Neural cell (in vitro differentiated cells): ENCODE data around the gene HNF1B. TPM values are rescaled to one million over a fixed set of nuclear protein-coding genes. Genes with fewer than 3 reads are reported as not detected.

Experiments used
- H2AFZ ChIP-seq: fragments of 200-600, 300-800 bp; sonication (generic), shearing (Covaris generic); 2 replicates; pipeline ENCODE4 v1.6.0; 2014; ENCODE audit warnings: low read depth, mild to moderate bottlenecking, antibody characterized with exemption, low read length, moderate library complexity
- H3F3A ChIP-seq: fragments of 200-600 bp; shearing (Covaris generic); 2 replicates; pipeline ENCODE4 v1.6.1; 2016; ENCODE audit warnings: mild to moderate bottlenecking, moderate library complexity, mixed read lengths, antibody characterized with exemption, low read length; ENCODE audit not compliant: insufficient read depth, poor library complexity, severe bottlenecking
- H3K27ac ChIP-seq: fragments of 200-600, 300-800 bp; sonication (generic), shearing (Covaris generic); 2 replicates; pipeline ENCODE4 v1.5.1; 2014; ENCODE audit warnings: mild to moderate bottlenecking, low read length, moderate library complexity
- H3K27me3 ChIP-seq: fragments of 300-800, 200-600 bp; sonication (generic), shearing (Covaris generic); 2 replicates; pipeline ENCODE4 v1.6.0; 2014; ENCODE audit warnings: mild to moderate bottlenecking, low read depth, low read length, moderate library complexity; ENCODE audit not compliant: insufficient read depth
- H3K36me3 ChIP-seq: fragments of 300-800, 200-600 bp; sonication (generic), shearing (Covaris generic); 2 replicates; pipeline ENCODE4 v1.5.1; 2014; ENCODE audit warnings: mild to moderate bottlenecking, antibody characterized with exemption, low read length, moderate library complexity; ENCODE audit not compliant: insufficient read depth
- H3K4me2 ChIP-seq: fragments of 300-800, 200-600 bp; sonication (generic), shearing (Covaris generic); 2 replicates; pipeline ENCODE4 v1.6.0; 2014; ENCODE audit warnings: mild to moderate bottlenecking, low read length
- H3K4me3 ChIP-seq: fragments of 300-800, 200-600 bp; sonication (generic), shearing (Covaris generic); 2 replicates; pipeline ENCODE4 v1.5.1; 2014; ENCODE audit warnings: mild to moderate bottlenecking, low read length, moderate library complexity
- H3K79me2 ChIP-seq: fragments of 200-600 bp; shearing (Covaris generic); replicated peaks from 2 replicates; pipeline ENCODE4 v1.6.0; 2014; ENCODE audit warnings: mild to moderate bottlenecking, low read length, moderate library complexity; ENCODE audit not compliant: insufficient read depth
- H3K9ac ChIP-seq: fragments of 300-800, 200-600 bp; sonication (generic), shearing (Covaris generic); 2 replicates; pipeline ENCODE4 v1.6.1; 2016; ENCODE audit warnings: mild to moderate bottlenecking, low read length, mixed read lengths
- H3K9me2 ChIP-seq: fragments of 200-600 bp; shearing (Covaris generic); 2 replicates; pipeline ENCODE4 v1.6.1; 2016; ENCODE audit warnings: mild to moderate bottlenecking, low read length, mixed read lengths; ENCODE audit not compliant: insufficient read depth
- H3K9me3 ChIP-seq: fragments of 200-600, 300-800 bp; sonication (generic), shearing (Covaris generic); 2 replicates; pipeline ENCODE4 v1.6.1; 2016; ENCODE audit warnings: mild to moderate bottlenecking, mixed run types, low read length, moderate library complexity, mixed read lengths
- H4K20me1 ChIP-seq: fragments of 200-600 bp; shearing (Covaris generic); 2 replicates; pipeline ENCODE4 v1.6.1; 2016; ENCODE audit warnings: mild to moderate bottlenecking, mixed run types; ENCODE audit not compliant: insufficient read depth
- EP300 ChIP-seq: fragments of 450-650 bp; conservative IDR thresholded peaks from 2 replicates; pipeline ENCODE4 v1.6.1; 2014; ENCODE audit warnings: antibody characterized with exemption, mild to moderate bottlenecking, moderate library complexity; ENCODE audit not compliant: poor library complexity, severe bottlenecking
- EZH2 ChIP-seq: fragments of 200-600, 300-800 bp; shearing (Covaris generic), sonication (generic); IDR thresholded peaks from 2 replicates; pipeline ENCODE4 v1.6.1; 2014; ENCODE audit warnings: antibody characterized with exemption, low read length, borderline replicate concordance, mild to moderate bottlenecking; ENCODE audit not compliant: insufficient read depth, poor library complexity, severe bottlenecking
- MXI1 ChIP-seq: fragments of 450-650 bp; conservative IDR thresholded peaks from 2 replicates; pipeline ENCODE4 v1.6.1; 2014; ENCODE audit warnings: antibody characterized with exemption, mild to moderate bottlenecking; ENCODE audit not compliant: poor library complexity, severe bottlenecking
- POLR2AphosphoS5 ChIP-seq: IDR thresholded peaks from 2 replicates; pipeline ENCODE4 v1.6.1; 2012
- RAD21 ChIP-seq: fragments of 450-650 bp; conservative IDR thresholded peaks from 2 replicates; pipeline ENCODE4 v1.6.1; 2014; ENCODE audit warnings: antibody characterized with exemption, mild to moderate bottlenecking, moderate library complexity
- SMC3 ChIP-seq: fragments of 450-650 bp; conservative IDR thresholded peaks from 2 replicates; pipeline ENCODE4 v1.6.1; 2014; ENCODE audit warnings: antibody characterized with exemption, mild to moderate bottlenecking, moderate library complexity; ENCODE audit not compliant: poor library complexity
- TAF1 ChIP-seq: IDR thresholded peaks from 2 replicates; pipeline ENCODE4 v1.6.1; 2012; ENCODE audit warnings: low read depth
- polyA plus RNA-seq: library from polyadenylated mRNA; depleted of rRNA; stranded (reverse); fragments of >200 nt; gene quantifications from 2 replicates; pipeline ENCODE4 v1.2.3, GENCODE V29; 2014
- TF ChIP-seq, protein P1 (sequence below): IDR thresholded peaks from 2 replicates; pipeline ENCODE4 v1.6.1; 2012; ENCODE audit warnings: borderline replicate concordance
- TF ChIP-seq, protein P2 (sequence below): fragments of 450-650 bp; IDR thresholded peaks from 2 replicates; pipeline ENCODE4 v1.5.1; 2014; ENCODE audit warnings: antibody characterized with exemption, mild to moderate bottlenecking, moderate library complexity; ENCODE audit not compliant: poor library complexity, severe bottlenecking

Gene HNF1B
- polyA plus RNA-seq, 1 donor from 2014 or later, result not detected

DNA sequence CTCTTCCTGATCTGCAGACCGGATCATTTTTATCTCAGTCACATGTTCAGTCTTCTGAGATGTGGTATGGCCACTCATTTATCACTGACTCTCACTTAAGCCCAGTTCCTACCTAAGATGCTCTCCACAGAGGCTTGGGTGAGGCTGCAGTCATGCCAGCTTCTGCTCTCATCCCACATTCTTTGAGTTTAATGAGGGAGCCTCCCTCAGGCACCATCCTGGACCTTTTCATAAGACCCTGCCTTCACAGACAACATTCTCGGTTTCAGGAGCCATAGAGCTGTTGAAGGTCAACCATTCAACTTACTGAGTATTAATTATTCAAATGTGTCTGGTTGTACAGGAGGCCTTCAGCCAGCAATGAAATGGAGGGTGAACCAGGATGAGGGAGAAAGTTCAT, 23.6 kb upstream of the HNF1B start:
- H3K27me3 ChIP-seq, result no peaks in the 10 kb centered on the region
- no peak overlapping the region for H3K9ac ChIP-seq
- no peaks in the 10 kb centered on the region for H3K9me2 ChIP-seq
- H4K20me1 ChIP-seq, result no peaks in the 10 kb centered on the region
- H3F3A ChIP-seq, result no peaks in the 10 kb centered on the region
- no peaks in the 10 kb centered on the region for H3K36me3 ChIP-seq
- H2AFZ ChIP-seq, result no peak overlapping the region
- H3K4me2 ChIP-seq, result no peak overlapping the region
- no peaks in the 10 kb centered on the region for H3K79me2 ChIP-seq
- no peak overlapping the region for H3K27ac ChIP-seq
- TF ChIP-seq RAD21, result no peak
- H3K4me3 ChIP-seq, result no peak overlapping the region
- H3K9me3 ChIP-seq, result no peaks in the 10 kb centered on the region

DNA sequence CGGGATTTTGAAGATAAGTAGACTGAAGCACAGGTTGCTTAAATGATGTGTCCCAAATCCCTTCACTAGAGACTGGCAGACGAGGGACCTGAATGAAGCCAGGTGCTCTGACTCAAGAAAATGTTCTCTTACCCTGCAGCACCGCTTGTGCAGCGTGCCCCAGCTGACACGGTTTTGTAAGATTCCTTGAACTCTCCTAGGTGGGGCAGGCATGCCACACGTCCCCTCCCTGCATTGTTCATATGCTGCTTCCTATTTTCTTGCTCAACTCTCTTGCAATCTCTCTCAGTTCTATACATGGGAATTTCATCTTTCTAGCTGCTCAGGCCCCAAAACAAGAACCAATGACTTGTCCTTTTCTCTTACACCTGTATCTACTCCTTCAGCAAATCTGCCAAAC, 22.1 kb upstream of the HNF1B start:
- Histone ChIP-seq H3K4me2 (no peak overlapping the region), H3K4me3 (no peak overlapping the region), H3K9me3 (no peaks in the 10 kb centered on the region), H3K27ac (no peak overlapping the region), H3K9ac (no peak overlapping the region), H3K79me2 (no peaks in the 10 kb centered on the region), H3F3A (no peaks in the 10 kb centered on the region), H3K27me3 (no peaks in the 10 kb centered on the region), H4K20me1 (no peaks in the 10 kb centered on the region), H3K9me2 (no peaks in the 10 kb centered on the region), H3K36me3 (no peaks in the 10 kb centered on the region), H2AFZ (no peak overlapping the region)
- TF ChIP-seq, protein P1, sequence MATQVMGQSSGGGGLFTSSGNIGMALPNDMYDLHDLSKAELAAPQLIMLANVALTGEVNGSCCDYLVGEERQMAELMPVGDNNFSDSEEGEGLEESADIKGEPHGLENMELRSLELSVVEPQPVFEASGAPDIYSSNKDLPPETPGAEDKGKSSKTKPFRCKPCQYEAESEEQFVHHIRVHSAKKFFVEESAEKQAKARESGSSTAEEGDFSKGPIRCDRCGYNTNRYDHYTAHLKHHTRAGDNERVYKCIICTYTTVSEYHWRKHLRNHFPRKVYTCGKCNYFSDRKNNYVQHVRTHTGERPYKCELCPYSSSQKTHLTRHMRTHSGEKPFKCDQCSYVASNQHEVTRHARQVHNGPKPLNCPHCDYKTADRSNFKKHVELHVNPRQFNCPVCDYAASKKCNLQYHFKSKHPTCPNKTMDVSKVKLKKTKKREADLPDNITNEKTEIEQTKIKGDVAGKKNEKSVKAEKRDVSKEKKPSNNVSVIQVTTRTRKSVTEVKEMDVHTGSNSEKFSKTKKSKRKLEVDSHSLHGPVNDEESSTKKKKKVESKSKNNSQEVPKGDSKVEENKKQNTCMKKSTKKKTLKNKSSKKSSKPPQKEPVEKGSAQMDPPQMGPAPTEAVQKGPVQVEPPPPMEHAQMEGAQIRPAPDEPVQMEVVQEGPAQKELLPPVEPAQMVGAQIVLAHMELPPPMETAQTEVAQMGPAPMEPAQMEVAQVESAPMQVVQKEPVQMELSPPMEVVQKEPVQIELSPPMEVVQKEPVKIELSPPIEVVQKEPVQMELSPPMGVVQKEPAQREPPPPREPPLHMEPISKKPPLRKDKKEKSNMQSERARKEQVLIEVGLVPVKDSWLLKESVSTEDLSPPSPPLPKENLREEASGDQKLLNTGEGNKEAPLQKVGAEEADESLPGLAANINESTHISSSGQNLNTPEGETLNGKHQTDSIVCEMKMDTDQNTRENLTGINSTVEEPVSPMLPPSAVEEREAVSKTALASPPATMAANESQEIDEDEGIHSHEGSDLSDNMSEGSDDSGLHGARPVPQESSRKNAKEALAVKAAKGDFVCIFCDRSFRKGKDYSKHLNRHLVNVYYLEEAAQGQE, result no peak
- no peak for TF ChIP-seq EP300
- no peak for TF ChIP-seq SMC3
- TF ChIP-seq EZH2, result no peak
- no peak for TF ChIP-seq RAD21
- TF ChIP-seq POLR2AphosphoS5, result no peak
- no peak for TF ChIP-seq TAF1
- no peak for TF ChIP-seq MXI1

DNA sequence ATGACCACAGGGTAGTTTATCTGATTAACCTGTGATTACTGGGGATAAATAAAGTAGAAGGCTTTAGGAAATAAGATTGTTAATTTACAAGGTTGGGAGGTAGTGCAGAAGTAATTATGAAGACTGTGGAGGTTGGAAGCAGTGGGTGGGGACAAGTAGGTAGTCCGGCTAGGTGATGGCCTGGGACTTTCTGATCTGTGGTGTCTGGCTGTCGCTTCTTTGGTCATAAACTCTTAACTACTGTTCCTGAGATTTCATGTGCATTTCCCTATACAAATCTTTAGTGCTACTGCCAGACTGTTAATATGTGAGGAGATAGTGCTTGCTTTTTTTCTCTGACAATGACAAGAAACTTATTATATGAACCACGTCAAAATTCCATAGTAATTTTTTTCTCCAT, 19.5 kb upstream of the HNF1B start:
- Histone ChIP-seq H3K36me3 (no peaks in the 10 kb centered on the region), H4K20me1 (no peaks in the 10 kb centered on the region), H3K9me2 (no peaks in the 10 kb centered on the region), H3K9ac (no peak overlapping the region), H3K4me2 (no peak overlapping the region), H2AFZ (no peak overlapping the region), H3F3A (no peaks in the 10 kb centered on the region), H3K27ac (no peak overlapping the region), H3K27me3 (no peaks in the 10 kb centered on the region), H3K79me2 (no peaks in the 10 kb centered on the region), H3K4me3 (no peak overlapping the region), H3K9me3 (no peaks in the 10 kb centered on the region)
- TF ChIP-seq EP300 (no peak), POLR2AphosphoS5 (no peak), SMC3 (no peak), RAD21 (no peak), MXI1 (no peak), EZH2 (no peak), TAF1 (no peak)
- TF ChIP-seq, protein P1, result no peak
- TF ChIP-seq, protein P2, sequence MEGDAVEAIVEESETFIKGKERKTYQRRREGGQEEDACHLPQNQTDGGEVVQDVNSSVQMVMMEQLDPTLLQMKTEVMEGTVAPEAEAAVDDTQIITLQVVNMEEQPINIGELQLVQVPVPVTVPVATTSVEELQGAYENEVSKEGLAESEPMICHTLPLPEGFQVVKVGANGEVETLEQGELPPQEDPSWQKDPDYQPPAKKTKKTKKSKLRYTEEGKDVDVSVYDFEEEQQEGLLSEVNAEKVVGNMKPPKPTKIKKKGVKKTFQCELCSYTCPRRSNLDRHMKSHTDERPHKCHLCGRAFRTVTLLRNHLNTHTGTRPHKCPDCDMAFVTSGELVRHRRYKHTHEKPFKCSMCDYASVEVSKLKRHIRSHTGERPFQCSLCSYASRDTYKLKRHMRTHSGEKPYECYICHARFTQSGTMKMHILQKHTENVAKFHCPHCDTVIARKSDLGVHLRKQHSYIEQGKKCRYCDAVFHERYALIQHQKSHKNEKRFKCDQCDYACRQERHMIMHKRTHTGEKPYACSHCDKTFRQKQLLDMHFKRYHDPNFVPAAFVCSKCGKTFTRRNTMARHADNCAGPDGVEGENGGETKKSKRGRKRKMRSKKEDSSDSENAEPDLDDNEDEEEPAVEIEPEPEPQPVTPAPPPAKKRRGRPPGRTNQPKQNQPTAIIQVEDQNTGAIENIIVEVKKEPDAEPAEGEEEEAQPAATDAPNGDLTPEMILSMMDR, result no peak
